Kidney (tissue), 14 donors: ENCODE results near the gene PEPD. TPM values are rescaled to one million over a fixed set of nuclear protein-coding genes. Genes with fewer than 3 reads are reported as not detected.
A peak's percentile ranks its signal among the peaks of the same experiment; 100 is the strongest.

ENCODE experiments used
- DNase-seq, 5 donors: peaks; one replicate each; pipeline ENCODE4 v3.0.0-alpha.2; 2013 to 2020
- FAIRE-seq: peaks from 2 replicates; lab custom pipeline; 2012; peaks lifted over from hg19 to GRCh38; lab: Jason Lieb, UNC
- H3K27ac ChIP-seq, 2 donors: one replicate each; pipeline ENCODE4 v1.7.0; 2013; ENCODE audit warnings: low read depth in 2 of 2, low read length in 2 of 2, inconsistent platforms in 1 of 2
- H3K27me3 ChIP-seq: one replicate; pipeline ENCODE4 v1.7.1; 2013; ENCODE audit warnings: low read length, inconsistent platforms; ENCODE audit not compliant: control insufficient read depth, insufficient read depth
- H3K36me3 ChIP-seq, 3 donors: one replicate each; pipeline versions ENCODE4 v1.7.0 to v1.7.1; 2013; ENCODE audit warnings: low read length in 3 of 3, control low read depth in 1 of 3, inconsistent platforms in 1 of 3; ENCODE audit not compliant: insufficient read depth in 3 of 3, control insufficient read depth in 2 of 3
- H3K4me1 ChIP-seq, 3 donors: one replicate each; pipeline versions ENCODE4 v1.7.0 to v1.7.1; 2013; ENCODE audit warnings: low read length in 3 of 3, inconsistent platforms in 1 of 3, low read depth in 1 of 3; ENCODE audit not compliant: control insufficient read depth in 2 of 3, insufficient read depth in 2 of 3
- H3K4me3 ChIP-seq, 3 donors: one replicate each; pipeline versions ENCODE4 v1.7.0 to v1.8.1; 2013; ENCODE audit warnings: low read length in 3 of 3, control low read depth in 1 of 3, inconsistent platforms in 1 of 3
- H3K9ac ChIP-seq, 3 donors: one replicate each; pipeline versions ENCODE4 v1.7.0 to v1.7.1; 2013; ENCODE audit warnings: low read length in 3 of 3, control low read depth in 1 of 3, inconsistent platforms in 1 of 3
- H3K9me3 ChIP-seq, 3 donors: one replicate each; pipeline versions ENCODE4 v1.7.0 to v1.7.1; 2013; ENCODE audit warnings: low read length in 3 of 3, control low read depth in 1 of 3, inconsistent platforms in 1 of 3; ENCODE audit not compliant: control insufficient read depth in 2 of 3, insufficient read depth in 1 of 3
- CTCF ChIP-seq: IDR thresholded peaks from 3 replicates; pipeline ENCODE4 v1.5.1; 2012; ENCODE audit warnings: mild to moderate bottlenecking, moderate library complexity, borderline replicate concordance; ENCODE audit not compliant: insufficient read depth; ENCODE audit errors: extremely low read depth
- intact Hi-C: fragments of 100-400 bp; cut with DNase I; formaldehyde crosslinking; loops from one replicate; pipeline ENCODE4 v1.11.1; 2022
- polyA plus RNA-seq: library from polyadenylated mRNA; stranded (reverse); fragments of 350-450 nt; fragmentation: Illumina TruSeq; extraction: RNeasy Lipid Tissue Mini Kit (QIAGEN cat#74804); gene quantifications from one replicate; pipeline ENCODE4 v1.2.3, GENCODE V29; 2014; ENCODE audit warnings: low read depth, low replicate concordance; ENCODE audit not compliant: insufficient read depth
- total RNA-seq: library from RNA; stranded (reverse); fragmentation: NEBNext Ultra II Directional; extraction: Animal tissue kit (Norgen Biotek cat#: 25700); gene quantifications from one replicate; pipeline ENCODE4 v1.2.1, GENCODE V29; 2021
- donor health status: control.
- donor health status: control.
- donor health status: control.
- donor health status: control.
- donor health status: control.
- donor health status: DM: yes; HTN: yes; CAD: no.
- donor health status: Normal renal cell carcinoma (clear cell type).

The PEPD gene
- total and polyA plus RNA-seq, 2 donors from 2014 or later: 71.4 to 402 TPM

GRCh38 chr19:33447336-33448158 lies 74.0 kb downstream of the PEPD start:
- DNase-seq (peak in 1 of 5 donors; percentile 29), FAIRE-seq (no peak)
- intact Hi-C loops: no loop called here
- Histone ChIP-seq H3K9me3 (no peaks in the 10 kb centered on the region), H3K4me1 (peaks cover 0 to 2% (median 0%) of the 10 kb centered on the region in 3 donors), H3K27me3 (no peaks in the 10 kb centered on the region), H3K9ac (no peak overlapping the region), H3K36me3 (peaks cover 0 to 3% (median 3%) of the 10 kb centered on the region in 3 donors), H3K4me3 (no peak overlapping the region), H3K27ac (no peak overlapping the region)
- TF ChIP-seq CTCF: no peak

GRCh38 chr19:33446330-33447293 lies 75.0 kb downstream of the PEPD start:
- TF ChIP-seq CTCF: no peak
- no peaks in the 10 kb centered on the region for H3K27me3 ChIP-seq
- peaks cover 0 to 2% (median 0%) of the 10 kb centered on the region in 3 donors for H3K4me1 ChIP-seq
- DNase-seq: peak in 1 of 5 donors; percentile 49
- H3K9ac ChIP-seq: no peak overlapping the region
- no peaks in the 10 kb centered on the region for H3K9me3 ChIP-seq
- H3K27ac ChIP-seq: no peak overlapping the region
- H3K36me3 ChIP-seq: peaks cover 0 to 3% (median 3%) of the 10 kb centered on the region in 3 donors
- intact Hi-C loops: no loop called here
- FAIRE-seq: no peak
- H3K4me3 ChIP-seq: no peak overlapping the region

- no peak overlapping the region for H3K4me3 ChIP-seq
- no peaks in the 10 kb centered on the region for H3K9me3 ChIP-seq
- intact Hi-C loops: no loop called here
- no peak overlapping the region for H3K27ac ChIP-seq
- H3K27me3 ChIP-seq: no peaks in the 10 kb centered on the region
- DNase-seq (peak in 2 of 5 donors; percentile 19 to 36), FAIRE-seq (no peak)
- TF ChIP-seq CTCF: no peak
- peaks cover 0 to 5% (median 0%) of the 10 kb centered on the region in 3 donors for H3K4me1 ChIP-seq
- peaks cover 0 to 3% (median 3%) of the 10 kb centered on the region in 3 donors for H3K36me3 ChIP-seq
- H3K9ac ChIP-seq: no peak overlapping the region
Measured at GRCh38 chr19:33445442-33446329, 75.9 kb downstream of the PEPD start.
